HepG2 (cell line): ENCODE results near the gene JDP2. TPM values are rescaled to one million over a fixed set of nuclear protein-coding genes. Genes with fewer than 3 reads are reported as not detected.

ENCODE experiments used
- ATAC-seq: fragments of 200-7000 bp; cut with Tn5 transposase; 3 replicates; pipeline ENCODE4 v1.9.1; 2020; ENCODE audit warnings: mild to moderate bottlenecking, moderate library complexity
- BruUV-seq: library from RNA; stranded (reverse); fragments of 400-500 nt; replicated peaks from 2 replicates; lab custom pipeline; 2021; lab: Mats Ljungman, UMichigan
- CTCF ChIA-PET: fragments of 300-600 bp; formaldehyde crosslinking; extraction: SDS; loops from one replicate; lab custom pipeline; 2021; ENCODE audit warnings: low total read pairs, inconsistent platforms, low intra/inter-chr PET ratio; lab: Yijun Ruan, JAX
- POLR2A ChIA-PET: fragments of 350-600 bp; sonication (Branson Sonifier 250); formaldehyde crosslinking; loops from one replicate; lab custom pipeline; 2020; ENCODE audit warnings: antibody characterized with exemption, inconsistent platforms; lab: Yijun Ruan, JAX
- DNase-seq: peaks from one replicate; pipeline ENCODE4 v3.0.0-alpha.2; 2015; ENCODE audit warnings: low spot score
- FAIRE-seq: peaks from 3 replicates; lab custom pipeline; 2011; peaks lifted over from hg19 to GRCh38; lab: Jason Lieb, UNC
- H2AFZ ChIP-seq: one replicate; pipeline ENCODE4 v1.6.1; 2011; ENCODE audit warnings: low read length, inconsistent platforms
- H3K27ac ChIP-seq: fragments of 300-600 bp; 3 replicates; pipeline ENCODE4 v1.8.0; 2011; ENCODE audit warnings: mixed run types, mild to moderate bottlenecking, mixed read lengths, low read length, inconsistent platforms; ENCODE audit not compliant: insufficient read depth; ENCODE audit errors: extremely low read length
- H3K27me3 ChIP-seq, 2 experiments: fragments of 200-600 bp in 1 of 2; 2 replicates in 1 of 2; 3 replicates in 1 of 2; pipeline versions ENCODE4 v1.6.0 to v1.8.0; 2011; ENCODE audit warnings: low read length in 2 of 2, mild to moderate bottlenecking in 2 of 2, moderate library complexity in 2 of 2, inconsistent platforms in 1 of 2; ENCODE audit not compliant: insufficient read depth in 2 of 2, control insufficient read depth in 1 of 2
- H3K36me3 ChIP-seq, 2 experiments: fragments of 200-600 bp in 1 of 2; replicated peaks in 1 of 2; 2 replicates in 1 of 2; 3 replicates in 1 of 2; pipeline versions ENCODE4 v1.5.1 to v1.8.0; 2011; ENCODE audit warnings: low read length in 2 of 2, inconsistent platforms in 1 of 2; ENCODE audit not compliant: insufficient read depth in 2 of 2, control insufficient read depth in 1 of 2
- H3K4me1 ChIP-seq: 2 replicates; pipeline ENCODE4 v1.5.1; 2012; ENCODE audit warnings: low read length, inconsistent platforms; ENCODE audit not compliant: insufficient read depth
- H3K4me2 ChIP-seq: 2 replicates; pipeline ENCODE4 v1.6.0; 2011; ENCODE audit warnings: low read depth, low read length, inconsistent platforms
- H3K4me3 ChIP-seq, 3 experiments: fragments of 200-600 bp in 1 of 3; sonication (generic), shearing (Covaris generic) in 1 of 3; replicated peaks in 1 of 3; 2 replicates each; pipeline ENCODE4 v1.5.1; 2011 to 2016; ENCODE audit warnings: low read length in 3 of 3, inconsistent platforms in 2 of 3, low read depth in 2 of 3, mild to moderate bottlenecking in 2 of 3, control low read depth in 1 of 3, mixed read lengths in 1 of 3; ENCODE audit not compliant: insufficient read depth in 1 of 3
- H3K79me2 ChIP-seq: one replicate; pipeline ENCODE4 v1.6.1; 2011; ENCODE audit warnings: low read length, inconsistent platforms; ENCODE audit not compliant: insufficient read depth
- H3K9ac ChIP-seq: 2 replicates; pipeline ENCODE4 v1.6.0; 2011; ENCODE audit warnings: mild to moderate bottlenecking, low read depth, low read length, inconsistent platforms; ENCODE audit not compliant: insufficient read depth
- H3K9me3 ChIP-seq: 2 replicates; pipeline ENCODE4 v1.5.1; 2012; ENCODE audit warnings: mild to moderate bottlenecking, low read length
- H4K20me1 ChIP-seq: 2 replicates; pipeline ENCODE4 v1.6.0; 2011; ENCODE audit warnings: inconsistent platforms, mild to moderate bottlenecking, low read length, moderate library complexity; ENCODE audit not compliant: insufficient read depth
- CREM ChIP-seq, 2 experiments: sonication (generic) in 1 of 2; formaldehyde crosslinking in 1 of 2; IDR thresholded peaks; 2 replicates each; pipeline versions ENCODE4 v1.4.0 to v1.6.1; 2016 to 2020; ENCODE audit warnings: antibody characterized with exemption in 1 of 2, mild to moderate bottlenecking in 1 of 2, missing genetic modification reagents in 1 of 2
- ETV5 ChIP-seq: IDR thresholded peaks from 2 replicates; pipeline ENCODE4 v1.6.1; 2018; ENCODE audit warnings: missing biosample characterization, missing genetic modification reagents, inconsistent platforms, borderline replicate concordance
- FIP1L1 ChIP-seq: fragments of 200-400 bp; formaldehyde crosslinking; IDR thresholded peaks from 2 replicates; pipeline ENCODE4 v1.6.1; 2018; ENCODE audit warnings: low read depth, mild to moderate bottlenecking, low read length, moderate library complexity, borderline replicate concordance; ENCODE audit not compliant: insufficient read depth
- GLI4 ChIP-seq: sonication (generic); formaldehyde crosslinking; IDR thresholded peaks from 2 replicates; pipeline ENCODE4 v1.5.1; 2020; ENCODE audit warnings: missing genetic modification reagents, mild to moderate bottlenecking, moderate library complexity, borderline replicate concordance
- IKZF4 ChIP-seq: sonication (generic); formaldehyde crosslinking; IDR thresholded peaks from 2 replicates; pipeline ENCODE4 v1.5.1; 2020; ENCODE audit warnings: borderline replicate concordance, mild to moderate bottlenecking, low read depth, missing genetic modification reagents; ENCODE audit errors: not compliant biosample characterization
- MBD4 ChIP-seq: IDR thresholded peaks from 2 replicates; pipeline ENCODE4 v1.6.1; 2012; ENCODE audit warnings: low read length, inconsistent platforms, borderline replicate concordance
- NFYC ChIP-seq: IDR thresholded peaks from 2 replicates; pipeline ENCODE4 v1.6.1; 2016; ENCODE audit warnings: missing genetic modification reagents, missing compliant biosample characterization
- NPAS2 ChIP-seq: sonication (generic); formaldehyde crosslinking; IDR thresholded peaks from 2 replicates; pipeline ENCODE4 v1.8.0; 2022; ENCODE audit warnings: mild to moderate bottlenecking, missing genetic modification reagents, borderline replicate concordance
- NR2F1 ChIP-seq, 2 experiments: fragments of 450-650 bp in 1 of 2; formaldehyde crosslinking in 1 of 2; IDR thresholded peaks; 2 replicates each; pipeline versions ENCODE4 v1.5.0 to v1.6.1; 2016 to 2020; ENCODE audit warnings: mild to moderate bottlenecking in 1 of 2, missing compliant biosample characterization in 1 of 2, missing genetic modification reagents in 1 of 2, moderate library complexity in 1 of 2
- ZIK1 ChIP-seq: sonication (generic); formaldehyde crosslinking; IDR thresholded peaks from 2 replicates; pipeline ENCODE4 v1.5.0; 2020; ENCODE audit warnings: mild to moderate bottlenecking, low read depth, missing genetic modification reagents, borderline replicate concordance
- ZNF143 ChIP-seq: sonication (generic); formaldehyde crosslinking; IDR thresholded peaks from 2 replicates; pipeline ENCODE4 v1.4.0; 2020; ENCODE audit warnings: missing genetic modification reagents
- ZNF563 ChIP-seq: sonication (generic); formaldehyde crosslinking; IDR thresholded peaks from 2 replicates; pipeline ENCODE4 v1.8.0; 2022; ENCODE audit warnings: mild to moderate bottlenecking, moderate library complexity, missing genetic modification reagents
- WGBS: methylation state at CpG from one replicate; pipeline ENCODE4 v1.1.6; 2017; ENCODE audit warnings: low lambda C conversion rate; 5-methylcytosine and 5-hydroxymethylcytosine counted together
- in situ Hi-C: cut with HindIII; loops from 2 replicates; pipeline ENCODE4 v1.10.0; 2017; ENCODE audit warnings: low pct_unique_long_range_greater_than_20kb; ENCODE audit not compliant: extremely low pct_ligation_motif_present
- intact Hi-C: fragments of 100-400 bp; cut with micrococcal nuclease; formaldehyde crosslinking; loops from one replicate; pipeline ENCODE4 v1.10.0; 2022; ENCODE audit not compliant: unreplicated experiment
- polyA plus RNA-seq, 8 experiments: library from polyadenylated mRNA; depleted of rRNA in 3 of 8; stranded (reverse) in 7 of 8; unstranded in 1 of 8; fragments of >200 nt; fragmentation: Illumina TruSeq in 4 of 8; extraction: Trizol in 4 of 8; gene quantifications; 2 replicates each; pipeline versions ENCODE4 v1.2.1 to v1.2.3, GENCODE V29; 2011 to 2016; ENCODE audit warnings: low read depth in 4 of 8, missing spikeins in 1 of 8, mixed read lengths in 1 of 8; ENCODE audit not compliant: insufficient read depth in 1 of 8
- total RNA-seq, 5 experiments: library from RNA; depleted of rRNA; stranded (reverse); fragments of >200 nt; fragmentation: Illumina TruSeq; extraction: Trizol; gene quantifications; 2 replicates each; pipeline ENCODE4 v1.2.3, GENCODE V29; 2016; ENCODE audit warnings: low read depth in 1 of 5
- TF ChIP-seq, protein P1 (sequence below): sonication (generic); formaldehyde crosslinking; conservative IDR thresholded peaks from 2 replicates; pipeline ENCODE4 v1.8.0; 2022; ENCODE audit warnings: low read depth, missing genetic modification reagents

Gene JDP2
- total and polyA plus RNA-seq, 2 of the 13 experiments (the other 11 are each of a cell fraction or from before 2014, with no cell fraction given): 8.0 to 8.9 TPM

DNA sequence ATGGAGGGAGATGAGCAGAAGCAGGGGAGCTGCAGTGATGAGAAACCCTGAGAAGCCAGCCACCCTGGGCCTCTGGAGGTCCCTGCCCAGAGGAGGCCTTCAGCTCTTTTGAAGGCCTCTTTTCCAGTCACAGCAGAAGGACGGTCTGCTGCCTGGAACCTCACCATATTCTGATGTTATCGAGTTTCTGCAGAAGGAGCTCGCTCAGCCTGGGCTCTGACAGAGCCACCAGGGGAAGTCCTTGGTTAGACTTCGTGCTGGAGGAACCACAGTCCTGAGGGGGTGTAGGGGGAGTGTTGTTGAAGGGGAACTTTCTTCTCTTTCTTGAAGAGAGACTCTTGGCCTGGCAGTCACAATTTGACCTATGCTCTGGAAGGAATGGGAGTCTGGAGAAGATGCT, 69.4 kb downstream of the JDP2 start (continued):
- TF ChIP-seq CREM (IDR thresholded peaks at IDR 0.05): no peak
- no peak for TF ChIP-seq CREM (CRISPR knock-in tag; IDR thresholded peaks at IDR 0.05)
- TF ChIP-seq NR2F1 (CRISPR knock-in tag; IDR thresholded peaks at IDR 0.05): no peak
- TF ChIP-seq ZNF143: no peak
- no peak for TF ChIP-seq ETV5 (CRISPR knock-in tag)
- TF ChIP-seq NPAS2 (CRISPR knock-in tag): no peak
- TF ChIP-seq FIP1L1: no peak
- no peak for TF ChIP-seq IKZF4
- TF ChIP-seq, protein P1, sequence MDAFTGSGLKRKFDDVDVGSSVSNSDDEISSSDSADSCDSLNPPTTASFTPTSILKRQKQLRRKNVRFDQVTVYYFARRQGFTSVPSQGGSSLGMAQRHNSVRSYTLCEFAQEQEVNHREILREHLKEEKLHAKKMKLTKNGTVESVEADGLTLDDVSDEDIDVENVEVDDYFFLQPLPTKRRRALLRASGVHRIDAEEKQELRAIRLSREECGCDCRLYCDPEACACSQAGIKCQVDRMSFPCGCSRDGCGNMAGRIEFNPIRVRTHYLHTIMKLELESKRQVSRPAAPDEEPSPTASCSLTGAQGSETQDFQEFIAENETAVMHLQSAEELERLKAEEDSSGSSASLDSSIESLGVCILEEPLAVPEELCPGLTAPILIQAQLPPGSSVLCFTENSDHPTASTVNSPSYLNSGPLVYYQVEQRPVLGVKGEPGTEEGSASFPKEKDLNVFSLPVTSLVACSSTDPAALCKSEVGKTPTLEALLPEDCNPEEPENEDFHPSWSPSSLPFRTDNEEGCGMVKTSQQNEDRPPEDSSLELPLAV (CRISPR knock-in tag): no peak
- TF ChIP-seq GLI4 (CRISPR knock-in tag): no peak

DNA sequence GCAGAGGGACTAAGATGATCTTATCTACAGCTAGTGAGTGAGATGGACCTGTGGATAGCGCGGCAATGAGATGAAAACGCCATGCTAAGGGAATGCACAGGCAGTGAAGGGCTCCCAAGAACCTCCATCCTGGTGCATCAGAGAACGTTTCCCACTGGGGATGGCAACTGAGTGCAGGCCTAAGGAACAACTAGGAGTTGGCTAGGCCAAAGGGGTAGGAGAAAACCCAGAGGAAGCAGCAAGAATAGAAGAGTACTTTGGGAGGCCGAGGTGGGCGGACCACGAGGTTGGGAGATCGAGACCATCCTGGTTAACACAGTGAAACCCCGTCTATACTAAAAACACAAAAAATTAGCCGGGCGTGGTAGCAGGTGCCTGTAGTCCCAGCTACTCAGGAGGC, 69.9 kb downstream of the JDP2 start:
- no peak for ATAC-seq
- no peaks in the 10 kb centered on the region for H3K36me3 ChIP-seq
- no peaks in the 10 kb centered on the region for H4K20me1 ChIP-seq
- H3K4me2 ChIP-seq: no peak overlapping the region
- TF ChIP-seq ZNF563 (CRISPR knock-in tag) (no peak), NFYC (CRISPR knock-in tag) (no peak), MBD4 (no peak), ZIK1 (no peak)
- ChIA-PET CTCF (no interaction called here), POLR2A (no interaction called here)
- H3K4me3 ChIP-seq: no peak overlapping the region
- intact Hi-C loops: no loop called here
- H2AFZ ChIP-seq: no peak overlapping the region
- H3K9ac ChIP-seq: no peak overlapping the region
- no TSS peak for BruUV-seq
- no peaks in the 10 kb centered on the region; a peak in 2 of 5 replicates for H3K27me3 ChIP-seq
- H3K27ac ChIP-seq: no peak overlapping the region
- no peaks in the 10 kb centered on the region for H3K79me2 ChIP-seq
- DNase-seq: no peak
- FAIRE-seq: no peak
- H3K4me1 ChIP-seq: no peaks in the 10 kb centered on the region
- in situ Hi-C loops: no loop called here
- 68% methylated on average over 11 of the region's 11 CpGs for WGBS
- no peaks in the 10 kb centered on the region for H3K9me3 ChIP-seq
